ENCODE data around the gene LAMA4.

GRCh38 chr6:112100561-112100960 is 153.8 kb downstream of the LAMA4 start:
- TF ChIP-seq ISL1 (CRISPR knock-in tag; IDR thresholded peaks at IDR 0.05), result no peak
- no peak for TF ChIP-seq BACH2 (CRISPR knock-in tag; IDR thresholded peaks at IDR 0.05; ENCODE audit: borderline replicate concordance)
- no peak for TF ChIP-seq RARB (CRISPR knock-in tag; IDR thresholded peaks at IDR 0.05)
- TF ChIP-seq ESRRG (CRISPR knock-in tag; IDR thresholded peaks at IDR 0.05), result no peak
- TF ChIP-seq, protein P1, sequence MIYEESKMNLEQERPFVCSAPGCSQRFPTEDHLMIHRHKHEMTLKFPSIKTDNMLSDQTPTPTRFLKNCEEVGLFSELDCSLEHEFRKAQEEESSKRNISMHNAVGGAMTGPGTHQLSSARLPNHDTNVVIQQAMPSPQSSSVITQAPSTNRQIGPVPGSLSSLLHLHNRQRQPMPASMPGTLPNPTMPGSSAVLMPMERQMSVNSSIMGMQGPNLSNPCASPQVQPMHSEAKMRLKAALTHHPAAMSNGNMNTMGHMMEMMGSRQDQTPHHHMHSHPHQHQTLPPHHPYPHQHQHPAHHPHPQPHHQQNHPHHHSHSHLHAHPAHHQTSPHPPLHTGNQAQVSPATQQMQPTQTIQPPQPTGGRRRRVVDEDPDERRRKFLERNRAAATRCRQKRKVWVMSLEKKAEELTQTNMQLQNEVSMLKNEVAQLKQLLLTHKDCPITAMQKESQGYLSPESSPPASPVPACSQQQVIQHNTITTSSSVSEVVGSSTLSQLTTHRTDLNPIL (CRISPR knock-in tag; IDR thresholded peaks at IDR 0.05; ENCODE audit: low read depth), result no peak
- no peak for TF ChIP-seq ARNTL (CRISPR knock-in tag; IDR thresholded peaks at IDR 0.05; ENCODE audit: borderline replicate concordance, low read depth)
- no peak for TF ChIP-seq OSR1 (CRISPR knock-in tag; IDR thresholded peaks at IDR 0.05)
- no peak for TF ChIP-seq PATZ1 (CRISPR knock-in tag; IDR thresholded peaks at IDR 0.05; ENCODE audit: borderline replicate concordance)
- TF ChIP-seq ZFP30 (CRISPR knock-in tag; IDR thresholded peaks at IDR 0.05), result no peak
- no peak for TF ChIP-seq ZFP3 (CRISPR knock-in tag; IDR thresholded peaks at IDR 0.05)
- no peak for TF ChIP-seq CSRNP3 (CRISPR knock-in tag; IDR thresholded peaks at IDR 0.05)
- no peak for TF ChIP-seq ZNF8 (CRISPR knock-in tag; IDR thresholded peaks at IDR 0.05)
- TF ChIP-seq TOX (CRISPR knock-in tag; IDR thresholded peaks at IDR 0.05; ENCODE audit: borderline replicate concordance), result no peak
- TF ChIP-seq SNAI2 (CRISPR knock-in tag; IDR thresholded peaks at IDR 0.05), result no peak

Measured in SK-N-SH treated with all-trans-retinoic acid at 6 μM for 48 hours (cell line).